GM18909 (cell line): ENCODE results near the gene HSPA6.
"Not testable (repeated sequence)": the region's sequence is repeated elsewhere in the genome, so short reads cannot be mapped to it uniquely, and the experiment has no call there.

ENCODE experiments used
- ATAC-seq: cut with Tn5 transposase; IDR thresholded peaks from one replicate; pipeline ENCODE4 v1.9.1; 2021; ENCODE audit warnings: mild to moderate bottlenecking; ENCODE audit not compliant: unreplicated experiment, poor library complexity

Gene HSPA6

DNA sequence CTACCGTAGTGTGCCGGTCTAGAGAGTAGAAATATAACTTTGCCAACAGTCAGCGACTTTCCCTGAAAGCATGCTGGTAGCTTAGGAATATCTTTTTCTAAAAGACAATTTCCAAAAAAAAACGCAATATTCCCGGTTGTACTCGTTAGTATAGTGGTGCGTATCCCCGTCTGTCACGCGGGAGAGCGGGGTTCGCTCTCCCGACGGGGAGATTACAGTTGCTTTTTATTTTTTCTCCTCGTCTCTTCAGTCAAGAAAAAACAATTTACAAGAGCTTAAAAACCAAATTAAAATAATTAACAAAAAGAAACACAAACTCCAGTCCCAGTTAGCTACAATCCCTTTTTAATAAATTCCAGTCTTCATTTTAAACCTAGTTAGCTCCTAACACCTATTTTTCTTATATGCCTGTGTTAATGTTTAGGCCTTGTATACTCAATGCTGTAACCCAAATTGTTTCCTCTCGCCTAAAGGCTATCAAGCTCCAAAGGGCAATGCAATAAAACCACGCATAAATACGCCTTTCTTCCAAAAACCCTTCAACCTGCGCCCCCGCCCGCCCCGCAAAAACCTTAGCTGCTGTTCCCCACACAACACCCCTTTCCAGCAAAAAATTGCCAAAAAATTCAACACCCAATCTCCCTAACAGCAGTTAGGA, 7.8 kb downstream of the HSPA6 start:
- no peak for ATAC-seq

DNA sequence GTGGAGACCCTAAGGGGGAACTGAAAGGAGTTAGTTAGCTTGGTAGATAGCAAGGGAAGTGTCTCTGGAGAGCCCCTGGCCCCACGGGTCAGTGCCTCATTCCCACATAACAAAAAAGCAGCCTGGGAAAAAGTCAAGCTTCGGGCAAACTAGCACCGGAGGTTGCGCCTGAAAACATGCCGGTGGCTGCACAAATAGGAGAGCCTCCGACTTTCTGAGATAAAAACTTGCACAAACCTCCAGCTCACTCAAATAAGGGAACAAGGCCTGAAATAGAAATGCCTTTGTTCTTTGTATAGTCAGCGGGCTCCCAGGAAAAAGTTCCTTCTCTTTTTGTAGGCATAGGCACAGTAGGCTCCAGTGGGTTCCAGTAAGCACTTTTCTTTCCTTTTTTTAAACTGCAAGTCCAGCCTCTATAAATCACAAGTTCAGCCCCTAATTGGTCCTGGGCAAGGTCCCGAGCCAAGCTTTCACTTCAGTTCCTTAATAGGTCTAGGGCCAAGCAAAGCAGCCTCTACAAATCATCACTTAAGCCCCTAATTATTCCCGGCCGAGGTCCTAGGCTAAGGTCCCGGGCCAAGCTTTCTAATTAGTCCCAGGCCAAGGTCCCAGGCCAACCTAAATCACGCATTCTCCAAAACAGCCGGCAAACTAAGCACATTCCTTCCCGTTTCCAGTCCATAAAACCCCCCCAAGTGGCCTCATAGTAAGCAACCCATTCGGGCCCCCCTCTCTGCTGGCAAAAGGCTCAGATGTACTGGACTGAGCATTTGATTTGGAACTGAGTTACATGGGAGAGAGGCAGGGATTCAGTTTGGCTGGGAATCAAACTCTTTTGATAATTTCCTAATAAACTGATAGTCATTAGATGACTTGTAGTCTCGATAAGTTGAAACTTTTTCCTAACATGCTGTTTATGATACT, 8.6 kb downstream of the HSPA6 start:
- not testable (repeated sequence) for ATAC-seq

GRCh38 chr1:161537068-161537669, 12.8 kb downstream of the HSPA6 start:
- not testable (repeated sequence) for ATAC-seq

DNA sequence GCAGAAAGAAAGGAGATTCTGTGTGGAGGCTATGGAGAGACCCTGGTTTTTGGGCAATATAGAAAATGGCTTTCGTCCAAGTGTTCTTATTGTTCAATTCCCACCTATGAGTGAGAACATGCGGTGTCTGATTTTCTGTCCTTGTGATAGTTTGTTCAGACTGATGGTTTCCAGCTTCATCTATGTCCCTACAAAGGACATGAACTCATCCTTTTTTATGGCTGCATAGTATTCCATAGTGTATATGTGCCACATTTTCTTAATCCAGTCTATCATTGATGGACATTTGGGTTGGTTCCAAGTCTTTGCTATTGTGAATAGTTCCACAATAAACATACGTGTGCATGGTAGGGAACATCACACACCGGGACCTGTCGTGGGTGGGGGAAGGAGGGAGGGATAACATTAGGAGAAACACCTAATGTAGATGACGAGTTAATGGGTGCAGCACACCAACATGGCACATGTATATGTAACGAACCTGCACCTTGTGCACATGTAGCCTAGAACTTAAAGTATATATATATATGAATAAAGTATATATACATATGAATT, 14.7 kb downstream of the HSPA6 start:
- not testable (repeated sequence) for ATAC-seq

DNA sequence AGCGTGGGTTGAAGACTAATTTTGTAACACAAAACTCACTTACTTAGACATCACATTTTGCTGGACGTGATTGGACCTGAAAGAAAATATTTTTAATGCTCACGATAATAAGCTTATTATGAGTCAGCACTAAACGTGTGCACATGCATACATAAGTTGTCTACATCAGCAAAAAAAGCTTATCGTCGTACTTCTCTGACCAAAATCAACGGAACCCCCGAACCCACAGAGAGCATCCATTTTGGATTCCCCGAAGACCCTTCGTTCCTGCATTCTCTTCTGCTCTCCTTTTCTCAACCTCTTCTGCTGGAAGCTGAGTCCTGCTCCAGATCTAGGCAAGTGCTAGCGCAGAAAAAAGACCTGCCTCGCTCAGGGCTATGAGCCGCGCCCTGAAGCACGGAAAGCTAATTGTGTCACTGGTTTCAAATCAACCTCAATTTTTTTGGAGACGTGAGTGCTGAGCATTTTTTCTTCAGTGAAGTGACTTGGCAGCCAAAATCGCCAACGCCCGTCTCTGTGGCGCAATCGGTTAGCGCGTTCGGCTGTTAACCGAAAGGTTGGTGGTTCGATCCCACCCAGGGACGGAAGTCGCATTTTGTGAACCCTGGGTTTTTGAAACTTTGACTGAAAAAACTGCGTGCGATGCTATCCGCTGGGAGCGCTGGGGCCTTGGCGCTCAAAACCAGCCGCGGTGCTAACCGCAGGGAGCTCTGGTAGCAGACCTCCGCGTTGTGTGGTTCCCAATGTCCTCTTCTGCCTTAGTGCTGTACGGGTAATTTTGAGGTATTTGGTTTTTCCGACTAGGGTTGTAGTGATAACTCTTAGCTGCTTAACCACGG, 15.6 kb downstream of the HSPA6 start:
- peak; percentile 58 for ATAC-seq

- not testable (repeated sequence) for ATAC-seq
These were observed 16.2 kb downstream of the HSPA6 start for GRCh38 chr1:161540570-161540960.

- ATAC-seq = peak; percentile 63
These were observed 17.8 kb downstream of the HSPA6 start for GRCh38 chr1:161542091-161542559.

DNA sequence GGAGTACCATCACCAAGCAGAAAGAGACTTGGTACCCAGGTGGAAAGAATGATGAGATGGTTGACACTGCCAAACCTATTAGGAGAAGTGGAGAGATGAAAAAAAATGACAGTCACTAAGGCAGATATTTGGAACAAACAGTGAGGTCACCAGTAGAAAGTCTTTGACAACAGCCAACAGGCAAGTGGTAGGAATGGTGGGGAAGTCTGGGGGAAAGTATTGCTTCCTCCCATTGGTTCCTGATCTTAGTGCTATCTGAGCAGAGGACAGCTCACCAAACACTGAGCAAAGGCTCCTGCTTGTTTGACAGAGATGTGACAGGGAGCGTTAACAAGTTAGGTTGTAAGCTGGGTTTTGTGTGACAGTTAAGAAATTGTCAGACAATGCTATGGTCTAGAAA, 18.8 kb downstream of the HSPA6 start:
- ATAC-seq = not testable (repeated sequence)

DNA sequence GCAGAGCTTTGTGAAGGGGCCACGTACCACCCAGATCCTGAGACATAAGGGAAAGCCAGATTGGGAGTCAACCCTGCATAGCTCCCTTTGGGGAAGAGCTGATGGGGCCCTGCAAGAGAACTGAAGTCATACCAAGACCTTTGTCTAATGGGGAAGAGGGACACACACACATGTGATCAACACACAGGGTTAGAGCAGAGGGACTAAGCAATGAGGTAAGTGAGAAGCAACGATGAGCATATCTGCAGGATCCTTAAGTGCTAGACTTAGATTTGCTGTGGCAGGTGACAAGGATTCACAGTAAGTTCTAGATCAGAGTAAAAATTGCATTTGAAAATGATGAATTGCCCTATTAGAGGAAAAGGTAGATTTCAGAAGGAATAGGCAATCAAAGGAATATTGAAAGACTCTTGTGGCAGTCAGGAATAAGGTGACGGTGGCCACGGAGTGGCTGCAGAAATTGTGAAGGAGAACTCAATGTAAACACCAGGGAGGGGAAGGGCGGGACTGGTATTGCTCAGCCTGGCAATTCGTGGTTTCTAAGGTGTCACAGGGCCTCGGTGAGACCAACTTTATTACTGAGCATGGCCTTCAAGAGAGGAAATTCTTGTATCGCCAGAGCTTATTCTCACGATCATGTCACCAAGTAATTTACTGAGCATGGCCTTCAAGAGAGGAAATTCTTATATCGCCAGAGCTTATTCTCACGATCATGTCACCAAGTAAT, 20.8 kb downstream of the HSPA6 start:
- not testable (repeated sequence) for ATAC-seq

DNA sequence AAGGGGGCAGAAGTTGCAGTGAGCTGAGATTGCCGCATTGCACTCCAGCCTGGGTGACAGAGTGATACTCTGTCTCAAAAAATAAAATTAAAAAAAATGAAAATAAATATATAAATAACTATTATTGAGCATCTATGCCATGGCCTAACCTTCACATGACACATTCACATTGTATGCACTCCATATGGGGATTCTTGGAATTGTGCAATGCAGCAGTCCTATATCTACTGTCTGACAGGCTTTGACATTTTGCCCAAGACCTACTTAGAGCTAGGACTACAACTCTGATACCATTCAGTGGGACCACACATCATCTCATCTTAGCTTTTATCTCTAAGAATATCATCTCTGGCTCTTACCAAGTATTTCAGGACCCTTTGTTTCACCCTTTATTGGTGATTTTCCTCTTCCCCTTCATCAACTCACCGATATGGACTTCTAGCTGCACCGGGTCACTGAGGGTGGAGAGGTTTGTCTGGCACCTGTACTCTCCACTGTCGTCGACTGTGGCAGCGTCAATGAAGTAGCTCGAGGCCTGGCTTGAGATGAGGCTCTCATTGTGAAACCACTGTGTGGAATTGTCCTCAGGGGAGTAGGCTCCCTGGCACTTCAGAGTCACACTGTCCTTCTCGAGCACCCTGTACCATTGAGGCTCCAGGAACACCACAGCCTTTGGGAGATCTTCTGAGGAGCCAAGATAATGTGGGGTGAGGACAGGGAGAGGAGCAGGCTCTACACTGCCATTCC, 23.8 kb downstream of the HSPA6 start:
- ATAC-seq = not testable (repeated sequence)

DNA sequence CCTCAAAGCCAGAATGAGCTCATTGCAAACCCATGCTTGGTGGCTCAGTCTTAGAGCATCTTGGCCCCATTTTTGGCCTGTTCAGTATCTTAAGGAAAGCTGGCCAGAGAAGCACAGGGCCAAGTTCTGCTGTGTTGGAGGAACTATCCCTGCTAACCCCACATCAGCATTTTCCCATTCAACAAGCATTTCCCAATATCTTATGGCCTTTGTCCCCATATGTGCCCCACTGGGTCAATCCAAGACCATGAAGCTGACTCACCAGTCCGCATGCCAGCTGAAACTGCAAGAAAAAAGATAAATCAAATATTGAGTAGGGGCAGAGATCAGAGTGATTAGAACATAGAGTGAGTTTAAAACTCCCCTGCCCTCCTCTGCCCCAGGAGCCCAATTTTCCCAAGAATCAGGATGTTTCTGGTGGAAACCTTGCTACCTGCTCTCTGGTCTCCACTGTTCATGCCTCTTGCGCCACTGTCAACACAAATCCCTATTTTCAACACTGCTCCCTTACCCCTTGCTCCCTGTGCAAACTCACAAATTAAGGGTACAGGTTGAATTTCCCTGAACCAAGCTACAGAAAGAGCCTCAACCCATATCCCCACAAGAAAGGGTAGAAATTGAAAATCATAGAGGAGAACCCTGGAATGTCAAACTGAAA, 24.5 kb downstream of the HSPA6 start:
- not testable (repeated sequence) for ATAC-seq

DNA sequence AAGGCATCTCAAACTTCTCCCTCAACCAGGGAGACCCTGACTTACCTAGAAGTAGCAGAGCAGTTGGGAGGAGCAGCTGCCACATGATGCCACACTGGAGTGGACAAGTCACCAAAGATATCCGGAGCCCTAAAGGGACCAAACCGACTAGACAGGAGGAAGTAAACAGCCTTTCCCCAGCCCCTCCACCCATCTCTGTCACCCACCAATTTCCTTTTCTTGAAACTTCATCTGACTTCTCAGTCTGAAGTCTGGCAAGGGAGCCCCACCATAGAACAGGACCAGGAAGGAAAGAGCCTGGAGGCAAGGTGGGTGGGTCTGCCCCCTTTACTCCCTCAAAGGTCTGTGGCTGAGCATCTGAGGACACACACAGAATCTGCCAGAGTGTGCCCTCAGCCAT, 25.3 kb downstream of the HSPA6 start, which contains the start of gene FCGR3A:
Gene FCGR3A, minus strand, starts transcription at position 167 of the 400 bp plus-strand sequence. Its CDS starts 82 bp downstream, at position 85.
- no peak for ATAC-seq

GRCh38 chr1:161550942-161551341, 26.6 kb downstream of the HSPA6 start:
- not testable (repeated sequence) for ATAC-seq

DNA sequence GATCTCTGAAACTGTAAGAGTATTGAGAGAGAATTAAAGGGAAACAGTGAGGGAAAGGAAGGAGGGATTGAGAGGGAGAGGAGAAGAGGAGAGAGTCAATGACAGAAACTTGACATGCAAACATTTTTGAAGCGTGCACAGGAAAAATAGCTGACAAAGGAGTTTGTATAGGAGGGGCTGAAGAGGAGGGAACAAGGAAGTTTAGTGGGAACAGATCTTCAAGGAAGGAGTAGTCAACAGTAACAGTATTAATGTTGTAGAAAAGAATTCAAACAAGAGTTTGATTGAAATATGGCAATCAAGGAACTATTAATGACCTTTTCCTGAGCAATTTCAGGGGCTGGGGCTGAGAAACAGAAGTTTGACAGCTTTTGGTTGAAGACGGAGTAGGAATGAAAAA, 29.3 kb downstream of the HSPA6 start:
- ATAC-seq = not testable (repeated sequence)

DNA sequence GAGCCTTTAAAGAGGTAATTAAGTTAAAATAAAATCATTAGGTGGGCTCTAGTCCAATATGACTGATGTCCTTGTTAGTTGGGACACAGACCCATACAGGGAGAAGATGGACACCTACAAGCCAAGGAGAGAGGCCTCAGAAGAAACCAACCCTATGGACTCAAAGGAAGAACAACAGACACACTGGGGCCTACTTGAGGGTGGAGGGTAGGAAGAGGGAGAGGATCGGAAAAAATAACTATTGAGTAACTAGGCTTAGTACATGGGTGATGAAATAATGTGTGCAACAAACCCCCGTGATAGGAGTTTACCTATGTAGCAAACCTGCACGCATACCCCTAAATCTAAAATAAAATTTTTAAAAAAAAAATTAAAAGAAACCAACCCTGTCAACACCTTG, 30.0 kb downstream of the HSPA6 start:
- ATAC-seq = not testable (repeated sequence)

DNA sequence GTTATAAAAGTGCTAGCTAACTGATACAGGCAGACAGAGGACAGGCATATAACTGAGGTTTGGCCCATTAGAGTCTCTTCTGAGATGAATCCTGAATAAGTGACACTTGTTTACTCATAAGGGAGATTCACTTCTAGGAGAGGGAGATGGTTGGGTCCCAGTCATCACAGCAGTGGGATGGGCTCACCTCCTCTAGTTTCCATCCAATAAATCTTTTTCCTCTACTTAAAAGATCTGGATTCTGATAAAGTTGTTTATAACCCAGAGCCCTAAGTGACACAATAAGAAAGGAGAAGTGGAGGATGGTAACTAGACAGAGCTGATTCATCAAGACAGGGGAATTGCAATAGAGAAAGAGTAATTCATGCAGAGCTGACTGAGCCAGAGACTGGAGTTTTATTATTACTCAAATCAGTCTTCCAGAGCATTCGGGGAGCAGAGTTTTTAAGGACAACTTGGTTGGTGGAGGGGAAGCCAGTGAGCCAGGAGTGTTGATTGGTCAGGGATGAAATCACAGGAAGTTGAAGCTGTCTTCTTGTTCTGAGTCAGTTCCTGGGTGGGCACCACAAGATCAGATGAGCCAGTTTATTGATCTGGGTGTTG, 30.6 kb downstream of the HSPA6 start:
- ATAC-seq = not testable (repeated sequence)

DNA sequence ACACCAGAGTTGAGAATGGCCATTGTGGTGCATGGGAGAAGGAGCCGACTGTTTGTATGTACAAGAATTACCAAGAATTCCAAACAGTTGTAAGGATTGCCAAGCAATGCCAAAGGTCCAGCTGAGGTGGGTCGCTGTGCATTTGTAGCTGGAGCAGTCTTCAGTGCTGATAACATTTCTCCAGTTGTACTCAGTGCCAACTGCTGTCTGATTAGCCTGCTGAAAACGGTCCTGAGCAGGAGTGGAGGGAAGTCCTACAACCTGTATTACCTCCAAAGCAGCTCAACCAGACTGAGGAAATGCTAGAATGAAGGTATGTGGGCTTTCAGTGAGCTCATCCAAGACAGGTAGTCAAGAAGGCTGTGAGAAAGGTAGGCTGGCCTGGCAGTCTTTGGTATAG, 31.8 kb downstream of the HSPA6 start:
- not testable (repeated sequence) for ATAC-seq
